SH-SY5Y (cell line): Measurements from ENCODE around the gene FYB1.

Experiments
- GATA2 ChIP-seq: IDR thresholded peaks from 2 replicates; pipeline ENCODE4 v1.6.1; 2011; ENCODE audit warnings: mild to moderate bottlenecking, low read depth, low read length
- GATA3 ChIP-seq: IDR thresholded peaks from 2 replicates; pipeline ENCODE4 v1.6.1; 2011; ENCODE audit warnings: low read depth, mild to moderate bottlenecking, low read length, moderate library complexity

GRCh38 chr5:39148983-39149534 lies 70.3 kb downstream of the FYB1 start:
- TF ChIP-seq GATA3 (no peak), GATA2 (no peak)
